Dedifferentiated amniotic fluid mesenchymal stem cell (primary cell): ENCODE measurements around the gene WNT7B.

ENCODE experiments used
- DNase-seq: peaks from one replicate; pipeline ENCODE4 v3.0.0-alpha.2; 2016; ENCODE audit errors: extremely low spot score

WNT7B gene

GRCh38 chr22:45872659-45873263, 104.2 kb downstream of the WNT7B start:
- no peak for DNase-seq

- no peak for DNase-seq
These were observed 105.2 kb downstream of the WNT7B start for GRCh38 chr22:45871721-45872120.
